NCI-H345 (cell line): ENCODE results near the gene DNAAF5.

ENCODE experiments used
- DNase-seq: peaks from one replicate; lab custom pipeline; 2025; lab: John Stamatoyannopoulos, UW

Gene DNAAF5

DNA sequence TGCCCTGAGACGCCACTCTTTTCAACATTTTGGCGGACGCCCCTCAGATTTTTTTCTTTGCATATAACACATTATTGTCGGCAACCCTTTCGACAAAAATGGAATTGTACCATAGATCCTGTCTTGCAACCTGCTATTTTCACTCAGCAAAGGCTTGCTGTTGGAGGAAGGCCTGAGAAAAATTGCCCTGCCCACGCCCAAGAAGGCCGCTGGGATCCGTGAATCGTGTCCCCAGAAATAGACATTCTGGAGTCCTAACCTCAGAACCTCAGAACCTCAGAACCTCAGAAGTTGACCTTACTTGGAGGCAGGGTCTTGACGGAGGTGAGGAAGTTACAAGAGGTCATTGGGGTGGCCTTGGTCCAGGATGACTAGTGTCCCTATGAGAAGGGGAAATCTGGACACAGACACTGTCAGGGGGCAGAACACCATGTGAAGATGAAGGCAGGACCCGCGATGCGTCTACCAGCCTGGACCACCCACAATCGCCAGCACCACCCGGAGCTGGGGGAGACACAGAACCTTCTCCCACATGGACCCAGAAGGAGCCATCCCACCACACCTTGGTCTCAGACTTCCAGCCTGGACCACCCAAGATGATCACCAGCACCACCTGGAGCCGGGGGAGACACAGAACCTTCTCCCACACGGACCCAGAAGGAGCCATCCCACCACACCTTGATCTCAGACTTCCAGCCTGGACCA is 19.1 kb upstream of the DNAAF5 start:
- DNase-seq: no peak

DNA sequence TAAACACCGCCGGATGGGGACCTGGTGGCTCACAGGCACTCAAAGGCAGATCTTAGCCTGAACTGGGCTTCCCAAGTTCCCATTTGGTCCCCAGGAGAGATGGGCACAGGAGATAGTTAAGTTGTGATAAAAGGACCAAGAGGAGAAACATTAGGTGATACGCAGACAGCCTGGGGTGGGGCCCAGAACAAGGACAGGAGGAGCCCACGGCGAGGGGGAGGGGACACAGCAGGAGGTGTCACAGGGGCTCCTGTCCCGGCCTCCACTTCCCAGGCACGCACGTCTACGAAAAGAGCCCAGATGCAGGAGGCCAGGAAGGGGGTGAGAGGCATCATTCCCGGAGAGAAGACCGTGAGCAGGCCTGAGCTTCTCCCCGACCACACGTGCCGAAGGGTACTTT is 16.3 kb upstream of the DNAAF5 start:
- no peak for DNase-seq

GRCh38 chr7:711093-711921 is 15.2 kb upstream of the DNAAF5 start:
- no peak for DNase-seq

GRCh38 chr7:711922-712380 is 14.5 kb upstream of the DNAAF5 start:
- DNase-seq: no peak

DNA sequence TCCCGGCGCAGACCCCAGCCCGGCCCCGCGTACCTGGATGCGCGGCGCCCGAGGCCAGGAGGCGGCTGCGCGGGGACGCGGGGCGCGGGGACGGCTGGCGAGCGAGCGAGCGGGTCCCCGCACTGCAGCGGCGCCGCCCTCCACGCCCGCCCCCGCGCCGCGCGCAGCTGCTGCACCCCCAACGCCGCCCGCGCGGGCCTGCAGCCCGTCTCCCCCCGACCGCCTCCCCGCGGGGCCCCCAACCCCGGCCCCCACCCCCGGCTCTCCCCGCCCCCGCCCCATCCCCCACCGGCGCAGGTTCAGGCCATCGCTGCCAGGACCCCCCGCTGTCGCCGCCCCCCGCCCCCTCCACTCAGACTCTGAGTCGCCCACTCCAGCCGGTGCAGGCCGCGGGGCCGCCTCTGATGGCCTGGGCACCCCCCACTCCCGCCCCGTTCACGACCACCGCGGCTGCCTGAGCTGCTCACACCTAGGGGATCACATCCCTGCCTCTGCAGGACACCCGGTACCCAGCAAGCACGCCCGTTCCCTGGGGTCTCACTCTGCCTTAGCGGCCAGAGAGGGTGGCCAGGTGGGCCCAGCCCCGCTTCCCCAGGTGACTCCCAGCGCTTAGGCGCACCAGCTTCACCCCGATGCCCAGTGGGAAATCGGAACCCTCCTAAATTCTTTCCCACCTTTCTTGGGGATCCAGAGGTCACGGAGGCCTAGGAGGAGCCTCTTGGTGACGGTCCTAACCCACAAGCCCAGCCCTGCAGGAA is 13.9 kb upstream of the DNAAF5 start:
- no peak for DNase-seq

- no peak for DNase-seq
These were observed 13.4 kb upstream of the DNAAF5 start for GRCh38 chr7:713139-713457.

GRCh38 chr7:713488-714230 is 12.8 kb upstream of the DNAAF5 start:
- no peak for DNase-seq

GRCh38 chr7:714251-714671 is 12.2 kb upstream of the DNAAF5 start:
- DNase-seq: no peak

- DNase-seq: no peak
These were observed 10.3 kb upstream of the DNAAF5 start for GRCh38 chr7:716222-716621.

DNA sequence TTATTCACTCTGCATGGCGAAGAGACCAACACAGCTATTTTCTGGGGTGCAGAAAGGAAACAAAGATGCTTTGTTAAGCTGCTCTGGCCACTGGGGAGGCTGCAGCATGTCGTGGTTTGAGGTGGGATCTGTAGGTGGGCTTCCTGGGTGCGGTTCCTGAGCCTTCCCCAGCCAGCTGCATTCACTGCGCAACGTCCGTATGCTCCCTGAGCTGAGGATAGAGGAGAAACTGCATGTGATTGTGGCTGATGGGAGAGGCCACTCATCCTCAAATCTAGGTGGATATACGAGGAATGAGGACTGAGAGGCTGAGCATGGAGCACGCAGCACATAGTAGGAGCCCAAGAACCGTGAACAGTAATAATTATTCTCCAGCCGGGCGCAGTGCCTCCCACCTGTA is 9.9 kb upstream of the DNAAF5 start:
- DNase-seq: no peak

GRCh38 chr7:721619-722248 is 4.8 kb upstream of the DNAAF5 start:
- DNase-seq: no peak

- DNase-seq: no peak
These were observed 3.0 kb upstream of the DNAAF5 start for GRCh38 chr7:723541-723940.

- DNase-seq: no peak
These were observed 2.2 kb upstream of the DNAAF5 start for GRCh38 chr7:724298-724697.

DNA sequence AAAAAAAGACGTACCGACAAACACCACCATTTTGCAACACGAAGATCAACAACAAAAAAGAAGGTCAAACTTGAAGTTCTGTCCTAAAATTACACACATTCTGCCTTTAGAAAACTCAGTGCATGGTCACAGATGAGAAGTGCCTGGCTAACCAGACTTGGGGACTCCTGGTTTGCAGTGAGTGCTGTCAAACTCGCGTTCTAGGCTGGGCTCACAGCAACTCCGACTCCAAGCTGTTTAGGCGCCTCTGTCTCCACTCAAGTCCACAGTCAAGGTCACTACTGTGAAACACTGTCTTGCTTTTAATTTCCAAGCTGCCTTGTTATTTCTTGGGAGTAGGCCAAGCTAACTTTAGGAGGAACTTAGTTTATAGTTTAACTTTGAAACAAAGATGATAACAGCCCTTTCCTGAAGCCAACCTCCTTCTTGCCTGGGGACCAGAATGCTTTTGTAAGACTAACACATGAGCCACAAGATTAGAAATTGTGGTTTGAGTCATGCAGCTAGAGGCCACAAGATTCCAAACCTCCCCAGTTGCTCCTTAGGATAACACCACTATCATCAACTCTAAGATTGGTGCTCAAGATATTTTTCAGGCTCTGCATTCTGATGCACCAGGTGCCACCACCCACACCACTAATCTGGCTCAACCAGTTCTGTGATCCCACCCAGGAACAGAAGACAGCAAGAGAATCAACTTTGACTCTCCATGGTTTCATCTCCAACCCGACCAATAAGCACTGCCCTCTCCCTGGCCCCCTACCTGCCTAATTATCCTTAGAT is 1.1 kb upstream of the DNAAF5 start:
- no peak for DNase-seq

DNA sequence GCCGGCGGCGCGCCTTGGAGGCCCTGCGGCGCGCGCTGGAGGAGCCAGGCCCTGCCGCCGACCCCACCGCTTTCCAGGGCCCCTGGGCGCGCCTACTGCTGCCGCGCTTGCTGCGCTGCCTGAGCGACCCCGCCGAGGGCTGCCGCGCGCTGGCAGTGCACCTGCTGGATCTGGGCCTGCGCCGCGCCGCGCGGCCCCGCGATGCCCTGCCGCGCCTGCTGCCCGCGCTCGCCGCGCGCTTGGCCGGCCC is 280 bp downstream of the DNAAF5 start:
- peak; percentile 38 for DNase-seq

GRCh38 chr7:727104-727805 is 756 bp downstream of the DNAAF5 start, which contains the start of gene PRKAR1B:
Gene PRKAR1B (minus strand): TSS chr7:727281. CDS start chr7:711505, 15,776 bp downstream.
- no peak for DNase-seq

DNA sequence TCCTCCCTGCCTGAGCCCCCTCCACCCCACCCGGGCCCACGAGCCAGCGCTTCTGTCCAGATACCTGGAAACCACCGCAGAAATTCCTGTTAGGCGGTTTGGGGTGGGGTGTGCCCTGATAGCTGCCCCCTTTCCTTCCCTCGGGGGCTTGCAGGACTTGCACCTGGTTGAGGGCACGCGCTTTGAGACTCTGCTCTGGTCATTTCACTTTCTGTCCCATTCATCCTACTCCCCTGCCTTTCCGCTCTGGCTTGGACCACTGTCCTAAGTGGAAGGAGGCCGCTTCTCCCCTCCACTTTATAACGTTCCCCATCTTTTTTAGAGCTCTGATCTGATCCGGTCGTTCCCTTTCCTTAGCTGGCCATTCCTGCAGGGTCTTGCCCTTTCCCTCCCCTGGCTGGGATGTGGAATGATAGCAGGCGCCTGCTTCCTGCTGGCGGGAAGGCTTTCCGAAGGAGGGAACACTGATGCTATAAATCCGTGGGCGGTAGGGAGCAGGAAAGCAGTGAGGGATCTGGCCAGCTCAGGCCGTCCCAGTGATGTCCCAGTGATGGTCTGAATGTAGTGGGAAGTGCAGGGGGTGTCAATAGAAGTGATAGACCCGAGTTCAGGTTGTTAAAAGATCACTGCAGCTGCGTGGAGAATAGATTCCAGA is 1.4 kb downstream of the DNAAF5 start:
- DNase-seq: no peak

DNA sequence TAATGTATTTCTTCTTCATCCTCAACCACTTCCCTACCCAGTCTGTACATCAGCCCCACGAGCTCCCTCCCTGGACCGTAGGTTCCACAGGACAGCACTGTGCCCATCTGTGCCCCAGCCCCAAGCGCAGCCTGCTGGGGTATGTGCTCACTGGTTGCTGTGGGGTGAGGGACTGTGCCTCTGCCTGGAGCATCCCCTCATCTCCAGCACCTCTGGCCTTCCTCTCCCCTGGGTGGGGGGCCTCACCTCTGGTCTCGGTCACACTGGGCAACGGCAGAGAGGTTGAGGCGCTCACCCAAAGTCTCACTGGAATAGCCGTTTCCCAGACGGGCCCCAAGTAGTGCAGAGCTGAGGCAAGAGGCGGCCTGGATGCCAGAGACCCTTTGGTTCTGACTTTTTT is 2.1 kb downstream of the DNAAF5 start:
- DNase-seq: no peak

GRCh38 chr7:729140-730000 is 2.9 kb downstream of the DNAAF5 start:
- DNase-seq: no peak
